Osteoblast (primary cell): ENCODE data around the gene PDZD8. TPM values are rescaled to one million over a fixed set of nuclear protein-coding genes. Genes with fewer than 3 reads are reported as not detected.

Experiments used
- DNase-seq: peaks from one replicate; pipeline ENCODE4 v3.0.0; 2011; ENCODE audit warnings: low spot score, mixed read lengths; ENCODE audit not compliant: insufficient read length; ENCODE audit errors: missing footprints
- H2AFZ ChIP-seq: 2 replicates; pipeline ENCODE4 v1.6.0; 2011; ENCODE audit warnings: mild to moderate bottlenecking, low read length
- H3K27ac ChIP-seq: 2 replicates; pipeline ENCODE4 v1.5.1; 2011; ENCODE audit warnings: mild to moderate bottlenecking, low read depth, low read length, moderate library complexity
- H3K27me3 ChIP-seq: 2 replicates; pipeline ENCODE4 v1.6.0; 2012; ENCODE audit warnings: mild to moderate bottlenecking, control low read depth, inconsistent platforms, low read length, moderate library complexity; ENCODE audit not compliant: insufficient read depth
- H3K36me3 ChIP-seq: 2 replicates; pipeline ENCODE4 v1.5.1; 2011; ENCODE audit warnings: mild to moderate bottlenecking, low read length, control low read depth, moderate library complexity; ENCODE audit not compliant: insufficient read depth
- H3K4me1 ChIP-seq: 2 replicates; pipeline ENCODE4 v1.5.1; 2011; ENCODE audit warnings: mild to moderate bottlenecking, low read length, control low read depth, moderate library complexity; ENCODE audit not compliant: insufficient read depth
- H3K4me2 ChIP-seq: 2 replicates; pipeline ENCODE4 v1.6.0; 2011; ENCODE audit warnings: mild to moderate bottlenecking, low read length; ENCODE audit not compliant: insufficient read depth
- H3K4me3 ChIP-seq: fragments of 200-600 bp; sonication (generic); 3 replicates; pipeline ENCODE4 v1.5.1; 2012; ENCODE audit warnings: mild to moderate bottlenecking, low read length, inconsistent platforms; ENCODE audit not compliant: insufficient read depth
- H3K79me2 ChIP-seq: 2 replicates; pipeline ENCODE4 v1.6.0; 2012; ENCODE audit warnings: mild to moderate bottlenecking, low read length, control low read depth, inconsistent platforms; ENCODE audit not compliant: insufficient read depth
- H3K9me3 ChIP-seq: 2 replicates; pipeline ENCODE4 v1.5.1; 2011; ENCODE audit warnings: low read depth, low read length, control low read depth
- H4K20me1 ChIP-seq: 2 replicates; pipeline ENCODE4 v1.6.0; 2012; ENCODE audit warnings: mild to moderate bottlenecking, low read length, control low read depth; ENCODE audit not compliant: insufficient read depth
- total RNA-seq: library from RNA; depleted of rRNA; stranded (reverse); fragments of >200 nt; gene quantifications from 2 replicates; pipeline ENCODE4 v1.2.3, GENCODE V29; 2012
- TF ChIP-seq, protein P1 (sequence below): IDR thresholded peaks from 2 replicates; pipeline ENCODE4 v1.5.1; 2011; ENCODE audit warnings: mild to moderate bottlenecking, low read depth, low read length, moderate library complexity; ENCODE audit errors: extremely low read depth

PDZD8 gene
- total RNA-seq, 1 donor: 35.8 TPM

DNA sequence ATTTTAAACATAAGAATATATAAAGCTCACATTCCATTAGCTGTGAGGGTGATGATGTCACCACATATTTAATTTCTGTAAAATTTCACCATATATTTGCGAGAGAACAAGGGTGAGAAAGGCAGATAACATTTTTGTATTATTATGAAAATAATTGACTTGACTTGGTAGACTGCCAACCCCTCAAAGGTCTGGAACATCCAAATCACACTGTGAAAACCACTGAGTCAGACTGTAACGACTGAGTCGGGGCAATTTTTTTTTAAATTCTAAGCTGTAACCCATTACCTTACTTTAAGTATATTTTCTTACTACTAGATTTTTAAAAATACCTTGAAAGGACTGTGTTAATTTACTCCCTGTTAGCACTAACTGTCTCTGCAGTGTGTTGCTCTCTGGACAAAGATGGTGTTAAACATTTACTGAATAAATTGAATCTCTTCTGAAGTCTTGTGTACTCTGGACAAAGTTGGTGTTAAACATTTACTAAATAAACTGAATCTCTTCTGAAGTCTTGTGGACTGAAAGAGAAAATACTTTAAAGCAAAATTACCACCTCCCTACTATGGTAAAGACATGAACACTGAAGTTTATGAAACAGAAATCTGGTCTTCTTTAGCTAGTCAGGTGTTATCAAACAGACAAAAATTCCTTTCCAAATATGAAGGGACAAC, 14.1 kb downstream of the PDZD8 start:
- H3K4me1 ChIP-seq: peaks cover 45% of the 10 kb centered on the region

DNA sequence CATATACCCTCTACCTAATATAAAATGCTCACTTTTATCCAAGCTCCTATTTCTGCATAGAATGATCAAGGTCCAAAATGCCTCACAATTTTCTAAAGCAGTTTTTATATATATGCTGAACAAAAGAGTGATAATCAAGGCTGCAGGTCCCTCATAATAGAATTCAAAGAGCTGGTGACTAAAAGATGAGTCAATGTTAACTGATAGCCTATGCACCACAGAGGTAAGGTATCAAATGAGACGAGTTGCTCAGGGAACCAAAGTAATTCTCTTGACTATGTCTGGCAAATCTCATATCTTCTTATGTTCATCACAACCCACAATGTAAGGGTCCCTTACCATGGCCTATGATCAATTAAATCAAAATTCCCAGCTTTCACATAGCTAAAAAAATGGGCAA, 15.2 kb downstream of the PDZD8 start:
- H4K20me1 ChIP-seq: peaks cover 32% of the 10 kb centered on the region
- H3K4me2 ChIP-seq: no peak overlapping the region
- TF ChIP-seq, protein P1, sequence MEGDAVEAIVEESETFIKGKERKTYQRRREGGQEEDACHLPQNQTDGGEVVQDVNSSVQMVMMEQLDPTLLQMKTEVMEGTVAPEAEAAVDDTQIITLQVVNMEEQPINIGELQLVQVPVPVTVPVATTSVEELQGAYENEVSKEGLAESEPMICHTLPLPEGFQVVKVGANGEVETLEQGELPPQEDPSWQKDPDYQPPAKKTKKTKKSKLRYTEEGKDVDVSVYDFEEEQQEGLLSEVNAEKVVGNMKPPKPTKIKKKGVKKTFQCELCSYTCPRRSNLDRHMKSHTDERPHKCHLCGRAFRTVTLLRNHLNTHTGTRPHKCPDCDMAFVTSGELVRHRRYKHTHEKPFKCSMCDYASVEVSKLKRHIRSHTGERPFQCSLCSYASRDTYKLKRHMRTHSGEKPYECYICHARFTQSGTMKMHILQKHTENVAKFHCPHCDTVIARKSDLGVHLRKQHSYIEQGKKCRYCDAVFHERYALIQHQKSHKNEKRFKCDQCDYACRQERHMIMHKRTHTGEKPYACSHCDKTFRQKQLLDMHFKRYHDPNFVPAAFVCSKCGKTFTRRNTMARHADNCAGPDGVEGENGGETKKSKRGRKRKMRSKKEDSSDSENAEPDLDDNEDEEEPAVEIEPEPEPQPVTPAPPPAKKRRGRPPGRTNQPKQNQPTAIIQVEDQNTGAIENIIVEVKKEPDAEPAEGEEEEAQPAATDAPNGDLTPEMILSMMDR: no peak
- peaks cover 45% of the 10 kb centered on the region for H3K4me1 ChIP-seq
- H3K36me3 ChIP-seq: no peaks in the 10 kb centered on the region
- no peak overlapping the region for H2AFZ ChIP-seq
- DNase-seq: no peak
- peaks cover 83% of the 10 kb centered on the region for H3K79me2 ChIP-seq
- H3K27me3 ChIP-seq: no peaks in the 10 kb centered on the region
- H3K9me3 ChIP-seq: no peaks in the 10 kb centered on the region
- no peak overlapping the region for H3K4me3 ChIP-seq
- H3K27ac ChIP-seq: no peak overlapping the region

More for the DNA sequence above, 14.1 kb downstream of the PDZD8 start:
- Histone ChIP-seq H3K36me3 (no peaks in the 10 kb centered on the region), H3K27me3 (no peaks in the 10 kb centered on the region), H3K9me3 (no peaks in the 10 kb centered on the region), H2AFZ (no peak overlapping the region), H4K20me1 (peaks cover 31% of the 10 kb centered on the region), H3K4me3 (no peak overlapping the region), H3K79me2 (peaks cover 85% of the 10 kb centered on the region), H3K4me2 (no peak overlapping the region), H3K27ac (no peak overlapping the region)
- DNase-seq: no peak
- TF ChIP-seq, protein P1: no peak

DNA sequence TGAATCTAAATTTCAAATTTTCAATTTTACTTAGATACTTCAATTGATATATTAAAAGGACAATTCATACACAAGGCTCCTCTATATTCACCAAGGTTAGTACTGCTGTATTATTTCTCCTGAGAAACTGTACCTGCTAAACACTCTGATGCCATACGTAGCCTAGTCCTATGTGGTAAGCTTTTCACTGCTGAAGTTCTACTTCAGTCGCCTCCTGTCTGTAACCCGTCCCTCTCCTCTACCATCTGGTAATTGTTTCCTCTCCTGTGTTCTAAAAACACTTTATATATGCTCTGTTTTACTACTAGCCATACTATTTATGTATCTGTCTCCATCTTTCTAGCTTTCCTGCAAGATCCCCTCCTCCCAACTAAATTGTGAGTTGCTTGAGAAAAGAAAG, 20.2 kb downstream of the PDZD8 start:
- H3K27ac ChIP-seq: no peak overlapping the region
- DNase-seq: no peak
- TF ChIP-seq, protein P1: no peak
- peaks cover 87% of the 10 kb centered on the region for H3K79me2 ChIP-seq
- no peak overlapping the region for H3K4me3 ChIP-seq
- H3K27me3 ChIP-seq: no peaks in the 10 kb centered on the region
- H3K9me3 ChIP-seq: no peaks in the 10 kb centered on the region
- no peaks in the 10 kb centered on the region for H3K36me3 ChIP-seq
- peaks cover 45% of the 10 kb centered on the region for H4K20me1 ChIP-seq
- H3K4me2 ChIP-seq: no peak overlapping the region
- no peak overlapping the region for H2AFZ ChIP-seq
- H3K4me1 ChIP-seq: peaks cover 3% of the 10 kb centered on the region

DNA sequence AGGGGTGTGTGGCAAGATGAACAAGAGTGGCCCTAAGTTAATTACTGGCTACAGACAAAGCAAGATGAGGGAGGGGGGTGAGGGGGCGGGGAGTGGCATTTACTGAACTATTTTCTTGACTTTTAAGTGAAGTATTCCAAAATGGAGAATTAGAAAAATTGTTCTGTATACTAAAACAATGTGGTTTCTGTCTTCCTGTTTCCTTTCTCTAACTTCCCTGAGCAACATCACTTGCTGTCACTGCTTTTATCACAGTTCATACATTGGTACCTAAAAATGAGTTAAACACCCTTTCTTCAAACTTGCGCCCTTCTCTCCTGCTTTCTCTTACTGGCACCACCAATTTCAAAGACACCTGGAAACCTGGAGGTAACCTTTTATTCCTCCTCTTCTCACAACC, 21.6 kb downstream of the PDZD8 start:
- H3K27me3 ChIP-seq: no peaks in the 10 kb centered on the region
- H3K9me3 ChIP-seq: no peaks in the 10 kb centered on the region
- no peak overlapping the region for H3K27ac ChIP-seq
- no peak overlapping the region for H3K4me3 ChIP-seq
- peaks cover 86% of the 10 kb centered on the region for H3K79me2 ChIP-seq
- no peak overlapping the region for H3K4me2 ChIP-seq
- peaks cover 46% of the 10 kb centered on the region for H4K20me1 ChIP-seq
- no peak for DNase-seq
- H2AFZ ChIP-seq: no peak overlapping the region
- no peaks in the 10 kb centered on the region for H3K36me3 ChIP-seq
- no peaks in the 10 kb centered on the region for H3K4me1 ChIP-seq
- TF ChIP-seq, protein P1: no peak
